CD14-positive monocyte (primary cell): Measurements from ENCODE around the gene GPR39. TPM values are rescaled to one million over a fixed set of nuclear protein-coding genes. Genes with fewer than 3 reads are reported as not detected.

Experiments
- DNase-seq, 3 donors: peaks; one replicate each; pipeline ENCODE4 v3.0.0-alpha.2; 2011 to 2022
- H2AFZ ChIP-seq: 2 replicates; pipeline ENCODE4 v1.6.0; 2012; ENCODE audit warnings: mild to moderate bottlenecking, low read depth, low read length, inconsistent platforms; ENCODE audit not compliant: insufficient read depth, poor library complexity, severe bottlenecking
- H3K27ac ChIP-seq, 2 donors: 1 replicate in 1 of 2; 2 replicates in 1 of 2; pipeline ENCODE4 v1.5.1; 2012 to 2013; ENCODE audit warnings: low read length in 2 of 2, control low read depth in 1 of 2, inconsistent platforms in 1 of 2, low read depth in 1 of 2, mild to moderate bottlenecking in 1 of 2
- H3K27me3 ChIP-seq, 2 donors: one replicate each; pipeline versions ENCODE4 v1.6.0 to v1.6.1; 2011 to 2013; ENCODE audit warnings: low read length in 2 of 2; ENCODE audit not compliant: control insufficient read depth in 2 of 2, insufficient read depth in 2 of 2
- H3K36me3 ChIP-seq, 2 donors: replicated peaks in 1 of 2; 1 replicate in 1 of 2; 2 replicates in 1 of 2; pipeline versions ENCODE4 v1.5.1 to v1.6.1; 2012 to 2013; ENCODE audit warnings: low read length in 2 of 2, control low read depth in 1 of 2, inconsistent platforms in 1 of 2, mild to moderate bottlenecking in 1 of 2; ENCODE audit not compliant: insufficient read depth in 2 of 2, control insufficient read depth in 1 of 2
- H3K4me1 ChIP-seq, 2 donors: 1 replicate in 1 of 2; 2 replicates in 1 of 2; pipeline versions ENCODE4 v1.5.1 to v1.6.1; 2012 to 2013; ENCODE audit warnings: low read length in 2 of 2, control low read depth in 1 of 2, inconsistent platforms in 1 of 2, mild to moderate bottlenecking in 1 of 2, moderate library complexity in 1 of 2; ENCODE audit not compliant: insufficient read depth in 2 of 2, control insufficient read depth in 1 of 2
- H3K4me2 ChIP-seq: replicated peaks from 2 replicates; pipeline ENCODE3; 2012; ENCODE audit warnings: low read length, moderate library complexity, mild to moderate bottlenecking; ENCODE audit not compliant: poor library complexity, severe bottlenecking; ENCODE audit errors: extremely low read depth
- H3K4me3 ChIP-seq, 3 experiments: fragments of 200-600 bp in 1 of 3; sonication (generic) in 1 of 3; replicated peaks in 1 of 3; 1 replicate in 2 of 3; 2 replicates in 1 of 3; pipeline ENCODE4 v1.5.1; 2011 to 2013; ENCODE audit warnings: low read length in 3 of 3, mild to moderate bottlenecking in 3 of 3, control low read depth in 2 of 3, low read depth in 2 of 3, inconsistent platforms in 1 of 3, moderate library complexity in 1 of 3
- H3K79me2 ChIP-seq: 2 replicates; pipeline ENCODE4 v1.6.0; 2012; ENCODE audit warnings: mild to moderate bottlenecking, control low read depth, inconsistent platforms, low read length, moderate library complexity; ENCODE audit not compliant: insufficient read depth
- H3K9ac ChIP-seq: 2 replicates; pipeline ENCODE4 v1.6.0; 2017; ENCODE audit warnings: low read length, mild to moderate bottlenecking; ENCODE audit not compliant: insufficient read depth, poor library complexity, severe bottlenecking
- H3K9me3 ChIP-seq, 2 donors: replicated peaks in 1 of 2; 1 replicate in 1 of 2; 2 replicates in 1 of 2; pipeline versions ENCODE4 v1.5.1 to v1.6.1; 2012 to 2013; ENCODE audit warnings: low read length in 2 of 2, control low read depth in 1 of 2; ENCODE audit not compliant: control insufficient read depth in 1 of 2, insufficient read depth in 1 of 2
- H4K20me1 ChIP-seq: 2 replicates; pipeline ENCODE4 v1.6.0; 2012; ENCODE audit warnings: mild to moderate bottlenecking, low read length, control low read depth, moderate library complexity; ENCODE audit not compliant: insufficient read depth
- H3K27ac Mint-ChIP-seq, 7 donors: one replicate each; pipeline ENCODE4 v1.8.0; 2020; ENCODE audit warnings: mild to moderate bottlenecking in 7 of 7, mixed read lengths in 7 of 7, moderate library complexity in 6 of 7, inconsistent platforms in 2 of 7
- H3K27me3 Mint-ChIP-seq, 3 donors: one replicate each; pipeline ENCODE4 v1.8.0; 2021 to 2022; ENCODE audit warnings: low read depth in 3 of 3, mild to moderate bottlenecking in 3 of 3, mixed read lengths in 3 of 3, moderate library complexity in 3 of 3, inconsistent platforms in 1 of 3
- H3K36me3 Mint-ChIP-seq, 2 donors: one replicate each; pipeline ENCODE4 v1.8.0; 2020; ENCODE audit warnings: mixed read lengths in 2 of 2, inconsistent platforms in 1 of 2, mild to moderate bottlenecking in 1 of 2
- H3K4me1 Mint-ChIP-seq: one replicate; pipeline ENCODE4 v1.8.0; 2020; ENCODE audit warnings: mild to moderate bottlenecking, mixed read lengths
- H3K4me3 Mint-ChIP-seq, 2 donors: one replicate each; pipeline ENCODE4 v1.8.0; 2020; ENCODE audit warnings: mild to moderate bottlenecking in 2 of 2, mixed read lengths in 2 of 2, moderate library complexity in 1 of 2
- H3K9me3 Mint-ChIP-seq, 7 donors: one replicate each; pipeline ENCODE4 v1.8.0; 2020 to 2022; ENCODE audit warnings: mixed read lengths in 7 of 7, mild to moderate bottlenecking in 6 of 7, moderate library complexity in 6 of 7, inconsistent platforms in 2 of 7
- WGBS: methylation state at CpG from one replicate; pipeline ENCODE4 v1.1.5; 2013; ENCODE audit warnings: missing lambda C conversion rate; ENCODE audit not compliant: insufficient coverage; 5-methylcytosine and 5-hydroxymethylcytosine counted together
- intact Hi-C, 2 donors: fragments of 100-400 bp; cut with micrococcal nuclease; formaldehyde crosslinking; loops; one replicate each; pipeline versions ENCODE4 v1.15.0 to v1.15.1; 2023
- polyA plus RNA-seq, 3 donors: library from polyadenylated mRNA; depleted of rRNA in 1 of 3; unstranded in 2 of 3; stranded (reverse) in 1 of 3; fragments of 300-500 nt in 2 of 3; fragments of >200 nt in 1 of 3; fragmentation: Illumina TruSeq in 2 of 3; gene quantifications; 1 replicate in 2 of 3; 2 replicates in 1 of 3; pipeline ENCODE4 v1.2.3, GENCODE V29; 2012 to 2021
- TF ChIP-seq, protein P1 (sequence below): fragments of 200-600 bp; IDR thresholded peaks from one replicate; pipeline ENCODE4 v1.8.0; 2022; ENCODE audit warnings: antibody characterized with exemption, mild to moderate bottlenecking

GPR39 gene
- polyA plus RNA-seq, 3 donors, result 0.12 TPM; not detected in 2

GRCh38 chr2:132583666-132584360, 167.2 kb downstream of the GPR39 start:
- DNase-seq, result no peak
- Histone ChIP-seq H4K20me1 (no peaks in the 10 kb centered on the region), H3K4me2 (no peak overlapping the region), H3K36me3 (no peaks in the 10 kb centered on the region), H2AFZ (no peak overlapping the region), H3K79me2 (no peaks in the 10 kb centered on the region), H3K27ac (no peak overlapping the region), H3K9ac (no peak overlapping the region), H3K4me3 (no peak overlapping the region), H3K9me3 (no peaks in the 10 kb centered on the region), H3K27me3 (peaks cover 0 to 2% of the 10 kb centered on the region in 2 donors), H3K4me1 (peaks cover 0 to 8% of the 10 kb centered on the region in 2 donors)
- H3K27ac Mint-ChIP-seq, result peak overlapping the region in 1 of 7 donors; percentile 30
- H3K9me3 Mint-ChIP-seq, result peaks cover 0 to 7% (median 1%) of the 10 kb centered on the region in 7 donors
- H3K36me3 Mint-ChIP-seq, result no peaks in the 10 kb centered on the region
- no peak overlapping the region for H3K4me3 Mint-ChIP-seq
- H3K27me3 Mint-ChIP-seq, result peaks cover 2 to 11% (median 10%) of the 10 kb centered on the region in 3 donors
- intact Hi-C loops, result no loop called here
- 95% methylated on average over 8 of the region's 10 CpGs for WGBS
- peaks cover 6% of the 10 kb centered on the region for H3K4me1 Mint-ChIP-seq
- TF ChIP-seq, protein P1, sequence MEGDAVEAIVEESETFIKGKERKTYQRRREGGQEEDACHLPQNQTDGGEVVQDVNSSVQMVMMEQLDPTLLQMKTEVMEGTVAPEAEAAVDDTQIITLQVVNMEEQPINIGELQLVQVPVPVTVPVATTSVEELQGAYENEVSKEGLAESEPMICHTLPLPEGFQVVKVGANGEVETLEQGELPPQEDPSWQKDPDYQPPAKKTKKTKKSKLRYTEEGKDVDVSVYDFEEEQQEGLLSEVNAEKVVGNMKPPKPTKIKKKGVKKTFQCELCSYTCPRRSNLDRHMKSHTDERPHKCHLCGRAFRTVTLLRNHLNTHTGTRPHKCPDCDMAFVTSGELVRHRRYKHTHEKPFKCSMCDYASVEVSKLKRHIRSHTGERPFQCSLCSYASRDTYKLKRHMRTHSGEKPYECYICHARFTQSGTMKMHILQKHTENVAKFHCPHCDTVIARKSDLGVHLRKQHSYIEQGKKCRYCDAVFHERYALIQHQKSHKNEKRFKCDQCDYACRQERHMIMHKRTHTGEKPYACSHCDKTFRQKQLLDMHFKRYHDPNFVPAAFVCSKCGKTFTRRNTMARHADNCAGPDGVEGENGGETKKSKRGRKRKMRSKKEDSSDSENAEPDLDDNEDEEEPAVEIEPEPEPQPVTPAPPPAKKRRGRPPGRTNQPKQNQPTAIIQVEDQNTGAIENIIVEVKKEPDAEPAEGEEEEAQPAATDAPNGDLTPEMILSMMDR, result no peak

- Histone ChIP-seq H3K9ac (no peak overlapping the region), H3K9me3 (no peaks in the 10 kb centered on the region), H3K4me1 (no peaks in the 10 kb centered on the region), H3K27ac (no peak overlapping the region), H3K36me3 (no peaks in the 10 kb centered on the region), H3K27me3 (peaks cover 0 to 2% of the 10 kb centered on the region in 2 donors), H4K20me1 (no peaks in the 10 kb centered on the region), H2AFZ (no peak overlapping the region), H3K79me2 (no peaks in the 10 kb centered on the region), H3K4me3 (no peak overlapping the region), H3K4me2 (no peak overlapping the region)
- H3K27me3 Mint-ChIP-seq, result peaks cover 2 to 15% (median 13%) of the 10 kb centered on the region in 3 donors
- peak overlapping the region in 1 of 2 donors; percentile 9 for H3K4me3 Mint-ChIP-seq
- DNase-seq, result no peak
- H3K36me3 Mint-ChIP-seq, result no peaks in the 10 kb centered on the region
- H3K27ac Mint-ChIP-seq, result peak overlapping the region in 1 of 7 donors; percentile 15
- H3K4me1 Mint-ChIP-seq, result no peaks in the 10 kb centered on the region
- H3K9me3 Mint-ChIP-seq, result peaks cover 0 to 7% (median 1%) of the 10 kb centered on the region in 7 donors
- TF ChIP-seq, protein P1, result no peak
- intact Hi-C loops, result no loop called here
- 93% methylated on average over 29 of the region's 36 CpGs for WGBS
Measured at GRCh38 chr2:132584976-132585817, 168.6 kb downstream of the GPR39 start.
